Astrocyte of the spinal cord (primary cell): ENCODE data around the gene AKR1C2.
"Not testable (repeated sequence)": the region's sequence is repeated elsewhere in the genome, so short reads cannot be mapped to it uniquely, and the experiment has no call there.

Experiments used
- DNase-seq: peaks from one replicate; pipeline ENCODE4 v3.0.0; 2011; ENCODE audit warnings: low read depth, low spot score
- H3K4me3 ChIP-seq: 2 replicates; pipeline ENCODE4 v1.5.1; 2011; ENCODE audit warnings: low read depth, mild to moderate bottlenecking, low read length, moderate library complexity
- in situ Hi-C: cut with HindIII; loops from 2 replicates; pipeline ENCODE4 v1.10.0; 2017; ENCODE audit warnings: low sequenced_read_pairs
- TF ChIP-seq, protein P1 (sequence below): IDR thresholded peaks from 2 replicates; pipeline ENCODE4 v1.5.1; 2012; ENCODE audit warnings: low read depth, mild to moderate bottlenecking, low read length, inconsistent platforms

The AKR1C2 gene

DNA sequence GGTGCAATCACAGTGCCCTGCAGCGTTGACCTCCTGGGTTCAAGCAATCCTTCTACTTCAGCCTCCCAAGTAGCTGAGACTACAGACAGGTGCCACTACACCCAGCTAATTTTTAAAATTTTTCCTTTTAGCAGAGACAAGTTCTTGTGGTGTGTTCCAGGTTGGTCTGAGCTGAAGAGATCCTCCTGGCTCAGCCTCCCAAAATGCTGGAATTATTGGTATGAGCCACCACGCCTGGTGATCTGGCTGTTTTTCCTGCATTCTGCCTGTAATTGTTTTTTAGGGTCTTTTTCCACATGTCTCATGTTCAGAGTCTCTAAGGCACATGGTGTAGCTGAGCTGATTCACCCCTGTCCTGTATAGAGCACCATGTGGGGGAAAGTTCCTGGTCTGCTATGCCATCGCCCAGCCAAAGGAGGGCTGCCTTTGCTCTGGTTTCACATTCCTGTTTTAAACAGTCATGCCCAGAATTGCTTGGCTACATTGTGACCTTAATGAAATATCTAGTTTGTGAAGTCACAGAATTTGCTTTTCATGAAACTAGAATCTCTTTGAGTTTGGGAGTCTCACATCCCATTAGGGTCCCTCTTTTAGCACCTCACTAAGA is 15.1 kb upstream of the AKR1C2 start:
- in situ Hi-C loops, H3K4me3 ChIP-seq: not testable (repeated sequence)
- TF ChIP-seq, protein P1, sequence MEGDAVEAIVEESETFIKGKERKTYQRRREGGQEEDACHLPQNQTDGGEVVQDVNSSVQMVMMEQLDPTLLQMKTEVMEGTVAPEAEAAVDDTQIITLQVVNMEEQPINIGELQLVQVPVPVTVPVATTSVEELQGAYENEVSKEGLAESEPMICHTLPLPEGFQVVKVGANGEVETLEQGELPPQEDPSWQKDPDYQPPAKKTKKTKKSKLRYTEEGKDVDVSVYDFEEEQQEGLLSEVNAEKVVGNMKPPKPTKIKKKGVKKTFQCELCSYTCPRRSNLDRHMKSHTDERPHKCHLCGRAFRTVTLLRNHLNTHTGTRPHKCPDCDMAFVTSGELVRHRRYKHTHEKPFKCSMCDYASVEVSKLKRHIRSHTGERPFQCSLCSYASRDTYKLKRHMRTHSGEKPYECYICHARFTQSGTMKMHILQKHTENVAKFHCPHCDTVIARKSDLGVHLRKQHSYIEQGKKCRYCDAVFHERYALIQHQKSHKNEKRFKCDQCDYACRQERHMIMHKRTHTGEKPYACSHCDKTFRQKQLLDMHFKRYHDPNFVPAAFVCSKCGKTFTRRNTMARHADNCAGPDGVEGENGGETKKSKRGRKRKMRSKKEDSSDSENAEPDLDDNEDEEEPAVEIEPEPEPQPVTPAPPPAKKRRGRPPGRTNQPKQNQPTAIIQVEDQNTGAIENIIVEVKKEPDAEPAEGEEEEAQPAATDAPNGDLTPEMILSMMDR = peak; percentile 7
- peak; percentile 14 for DNase-seq

DNA sequence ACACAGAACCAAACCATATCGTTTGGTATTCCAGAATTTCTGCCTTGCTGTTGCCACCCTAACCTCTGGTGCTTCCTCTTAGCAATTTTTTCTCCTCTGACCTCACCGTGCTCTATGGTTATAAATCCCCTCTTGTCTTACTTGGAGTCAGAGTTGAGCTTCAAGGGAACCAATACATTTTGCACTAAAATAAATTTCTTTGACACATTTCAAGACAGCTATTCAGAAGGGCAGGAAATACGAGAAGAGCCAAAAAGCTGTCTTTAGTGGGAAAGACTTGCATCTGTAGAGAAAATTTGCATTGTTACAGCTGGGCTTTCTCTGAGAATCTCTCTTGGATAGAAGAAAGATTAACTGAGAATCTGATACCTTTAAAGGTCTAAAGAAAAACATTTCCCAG is 14.5 kb upstream of the AKR1C2 start:
- no peak overlapping the region for H3K4me3 ChIP-seq
- in situ Hi-C loops = no loop called here
- TF ChIP-seq, protein P1 = no peak
- DNase-seq = no peak

DNA sequence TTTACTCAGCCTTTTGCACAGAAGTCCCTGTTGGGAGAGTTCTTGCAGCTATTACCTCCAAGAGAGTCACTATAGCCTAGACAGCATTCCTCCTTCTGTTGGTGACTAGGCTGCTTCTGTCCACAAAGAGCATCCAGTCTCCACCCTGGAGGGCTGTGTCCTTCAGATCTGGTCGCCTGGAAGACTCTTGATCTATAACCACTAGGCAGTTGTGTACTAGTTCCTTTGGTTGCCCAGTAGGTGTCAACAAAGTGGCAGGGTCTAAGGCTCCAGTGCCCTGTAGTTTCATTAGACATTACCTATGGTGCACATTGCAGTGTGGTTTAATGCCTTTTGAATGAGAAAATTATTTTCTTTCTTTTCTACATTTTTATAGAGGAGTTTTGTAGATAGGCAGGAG is 11.3 kb upstream of the AKR1C2 start:
- no peak for DNase-seq
- in situ Hi-C loops = no loop called here
- TF ChIP-seq, protein P1 = peak; percentile 4
- H3K4me3 ChIP-seq = no peak overlapping the region

DNA sequence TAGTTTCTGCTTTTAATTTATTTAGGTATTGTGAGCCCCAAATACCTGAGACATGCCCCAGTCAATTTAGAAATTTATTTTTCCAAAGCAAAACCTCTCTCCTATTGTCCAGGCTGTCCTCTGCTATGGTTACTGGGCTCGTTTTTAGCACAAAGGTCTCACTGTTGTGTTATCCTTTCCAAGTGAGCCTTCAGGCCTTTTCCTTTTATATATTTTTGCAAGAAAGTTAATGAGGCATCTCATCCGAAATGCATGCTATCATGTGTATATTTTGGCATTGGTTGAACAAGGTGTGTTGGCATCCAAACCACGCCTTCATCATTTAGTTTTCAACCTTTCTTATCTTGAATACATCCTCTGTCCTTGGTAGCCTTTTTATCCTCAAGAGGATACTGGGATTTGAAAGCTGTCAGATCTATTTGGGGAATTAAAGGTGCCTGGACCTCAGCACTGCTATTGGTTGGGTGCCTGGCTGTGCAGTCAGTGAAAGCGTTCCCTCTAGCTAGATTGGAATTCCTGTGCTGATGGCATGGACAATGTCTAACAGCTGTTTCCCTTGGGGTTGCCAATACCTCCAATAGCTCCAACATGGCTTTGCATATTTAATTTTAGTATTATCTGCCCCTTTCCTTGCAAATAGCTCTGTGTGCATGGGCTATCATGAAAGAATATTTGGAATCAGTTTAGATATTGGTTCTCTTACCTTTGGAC is 10.7 kb upstream of the AKR1C2 start:
- in situ Hi-C loops, DNase-seq, H3K4me3 ChIP-seq: not testable (repeated sequence)

DNA sequence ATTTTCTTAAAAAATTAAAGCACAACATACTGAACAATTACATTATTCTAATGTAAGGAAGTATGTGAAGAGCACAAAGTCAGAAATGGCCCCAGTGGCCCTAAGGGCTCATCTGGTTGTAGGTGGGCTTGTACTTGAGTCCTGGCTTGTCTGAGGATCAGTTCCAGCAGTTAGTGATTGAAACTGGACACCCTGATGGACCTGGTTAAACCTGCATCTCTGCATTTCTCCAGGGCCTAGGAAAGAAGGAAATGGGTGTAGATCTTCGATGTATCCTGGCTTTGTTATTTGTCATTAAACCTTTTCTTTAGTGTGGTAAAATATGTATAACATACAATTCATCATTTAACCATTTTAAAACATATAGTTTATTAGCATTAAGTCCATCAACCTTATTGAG is 9.7 kb upstream of the AKR1C2 start:
- in situ Hi-C loops = no loop called here
- no peak for DNase-seq
- TF ChIP-seq, protein P1 = no peak
- no peak overlapping the region for H3K4me3 ChIP-seq

DNA sequence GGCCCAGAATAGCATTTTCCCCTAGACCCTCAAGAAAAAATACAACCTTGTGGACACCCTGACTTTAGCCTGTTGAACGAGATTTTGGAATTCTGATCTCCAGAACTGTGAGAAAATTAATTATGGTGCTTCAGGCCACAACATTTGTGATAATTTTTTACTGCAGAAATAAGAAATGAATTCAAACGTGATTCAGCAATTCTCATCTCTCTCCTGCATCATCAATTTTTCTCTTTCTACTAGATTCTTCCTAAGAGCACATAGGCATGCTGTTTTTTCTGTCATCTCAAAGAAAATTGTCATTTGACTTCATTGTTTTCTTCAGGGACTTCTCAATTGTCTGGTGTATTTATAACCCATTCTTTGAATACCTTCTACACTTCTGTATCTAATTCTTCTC is 8.9 kb upstream of the AKR1C2 start:
- no peak for DNase-seq
- TF ChIP-seq, protein P1 = no peak
- H3K4me3 ChIP-seq = no peak overlapping the region
- in situ Hi-C loops = no loop called here

DNA sequence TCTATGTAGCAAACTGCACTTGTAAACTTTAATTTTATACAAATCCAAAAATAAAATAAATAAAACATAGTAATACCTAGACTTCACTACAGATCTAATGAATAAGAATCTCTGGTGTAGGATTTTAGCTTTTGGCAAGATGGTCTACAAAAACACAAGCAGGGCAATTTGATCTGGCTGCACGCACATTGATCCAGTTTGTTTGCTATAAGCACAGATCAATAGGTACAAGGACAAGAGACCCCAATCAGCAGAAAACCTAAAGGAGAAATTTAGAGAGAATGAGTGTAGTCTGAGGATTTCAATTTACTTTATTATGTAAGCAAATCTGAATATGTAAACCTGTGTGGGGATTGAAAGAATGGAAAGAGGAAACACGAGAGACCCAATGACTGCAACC is 7.7 kb upstream of the AKR1C2 start:
- in situ Hi-C loops, DNase-seq, H3K4me3 ChIP-seq: not testable (repeated sequence)

DNA sequence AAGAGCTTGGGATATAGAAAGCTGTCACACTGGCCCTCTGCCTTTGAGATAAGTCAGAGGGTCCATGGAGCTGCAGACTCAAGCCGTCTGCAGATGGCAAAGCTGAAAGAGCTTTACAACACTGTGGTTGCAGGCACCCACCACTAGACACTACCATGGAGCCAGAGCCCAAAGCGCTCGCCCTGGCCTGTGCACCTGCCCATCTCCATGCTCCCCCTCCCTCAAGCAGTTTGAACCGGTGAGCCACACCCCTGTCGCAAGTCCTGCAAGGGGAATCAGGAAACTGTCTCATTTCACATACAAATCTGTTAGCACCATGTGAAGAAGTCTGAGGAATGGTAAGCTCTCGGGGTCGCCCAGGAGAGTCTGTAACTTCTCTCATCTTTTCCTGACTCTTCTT is 6.4 kb upstream of the AKR1C2 start:
- in situ Hi-C loops, DNase-seq, H3K4me3 ChIP-seq: not testable (repeated sequence)

DNA sequence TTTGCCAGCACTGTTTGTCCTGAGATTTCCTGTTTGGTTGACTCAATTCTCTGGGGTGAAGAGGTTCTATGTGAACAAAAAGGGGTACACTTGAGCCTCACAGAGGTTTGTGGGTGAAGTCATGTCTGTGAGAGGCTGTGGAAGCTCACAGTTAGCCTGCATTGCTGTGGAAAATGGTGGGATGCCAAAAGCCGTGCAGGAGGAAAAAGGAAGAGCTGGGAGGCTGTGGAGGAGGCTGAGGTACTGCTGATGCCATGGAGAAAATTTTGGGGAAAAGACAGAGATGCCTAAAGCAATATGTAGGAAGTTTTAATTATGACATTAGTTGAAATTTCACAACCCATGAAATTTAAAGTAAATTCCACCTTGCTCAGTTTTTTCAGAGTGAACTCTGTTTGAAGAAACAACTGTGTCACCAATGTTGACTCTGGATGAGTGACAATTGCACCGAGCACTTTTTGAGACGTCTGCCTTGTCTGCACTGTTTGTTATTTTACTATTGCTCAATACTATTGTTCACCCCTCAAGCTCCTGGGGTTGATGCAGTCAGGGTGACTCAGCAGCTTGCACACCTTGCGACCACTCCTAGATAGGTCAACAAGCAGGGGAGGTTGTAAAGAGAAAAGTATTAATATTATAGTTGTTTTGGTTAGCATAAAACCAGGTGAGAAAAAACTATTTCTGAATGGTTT is 5.3 kb upstream of the AKR1C2 start:
- DNase-seq, in situ Hi-C loops, H3K4me3 ChIP-seq: not testable (repeated sequence)

DNA sequence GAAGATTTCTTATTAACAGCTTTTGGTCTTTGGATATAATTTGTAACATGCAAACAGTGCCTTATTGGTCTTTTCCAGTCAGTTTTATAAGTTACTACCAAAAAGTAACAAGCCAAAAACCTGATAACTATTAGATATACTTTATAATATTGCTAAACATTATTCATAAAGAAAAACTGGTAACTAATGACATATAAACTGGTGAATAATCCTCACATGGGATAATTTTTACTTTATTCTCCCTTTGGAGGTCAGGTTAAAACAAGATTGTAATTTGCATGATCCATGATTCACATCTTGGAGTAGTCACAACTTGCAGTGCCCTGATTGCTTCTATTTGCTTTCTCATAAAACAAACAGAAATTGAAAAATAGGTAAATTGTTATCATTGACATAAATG is 844 bp upstream of the AKR1C2 start:
- DNase-seq, H3K4me3 ChIP-seq, in situ Hi-C loops: not testable (repeated sequence)

DNA sequence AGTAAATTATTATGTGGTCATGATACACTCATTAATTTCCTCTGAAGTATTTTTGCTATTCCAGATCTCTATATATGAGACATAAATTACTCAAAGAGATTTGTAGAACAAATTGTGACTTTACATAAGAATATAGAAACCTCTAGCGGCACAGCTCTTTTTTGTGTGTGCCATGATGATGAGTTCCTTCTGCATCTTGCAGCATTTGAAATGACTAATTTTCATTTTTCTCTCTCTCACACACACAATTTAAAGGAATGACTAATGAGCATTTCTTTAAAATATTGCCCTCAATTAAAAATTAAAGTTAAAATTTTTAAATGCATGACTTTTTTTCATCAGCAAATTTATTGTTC is 351 bp upstream of the AKR1C2 start:
- in situ Hi-C loops, DNase-seq, H3K4me3 ChIP-seq: not testable (repeated sequence)
